H1 (cell line): ENCODE results near the gene ZFAND2B. TPM values are rescaled to one million over a fixed set of nuclear protein-coding genes. Genes with fewer than 3 reads are reported as not detected.

Experiments
- CTCF ChIA-PET: fragments of 300-600 bp; sonication (Branson Sonifier 250); formaldehyde crosslinking; loops from one replicate; lab custom pipeline; 2021; ENCODE audit not compliant: partially characterized antibody; lab: Charles Lee
- POLR2A ChIA-PET: fragments of 300-600 bp; sonication (Branson Sonifier 250); formaldehyde crosslinking; loops from one replicate; lab custom pipeline; 2021; ENCODE audit warnings: inconsistent platforms; ENCODE audit not compliant: partially characterized antibody; lab: Charles Lee
- DNase-seq, 2 experiments: peaks; one replicate each; pipeline versions ENCODE4 v3.0.0 to v3.0.0-alpha.2; 2010 to 2022; ENCODE audit warnings: low spot score in 2 of 2, low read depth in 1 of 2, mixed read lengths in 1 of 2
- FAIRE-seq: peaks from 2 replicates; lab custom pipeline; 2011; peaks lifted over from hg19 to GRCh38; lab: Jason Lieb, UNC
- H2AFZ ChIP-seq: 2 replicates; pipeline ENCODE4 v1.8.1; 2012; ENCODE audit warnings: low read length, inconsistent platforms
- H2AK5ac ChIP-seq: 2 replicates; pipeline ENCODE4 v1.6.1; 2013; ENCODE audit warnings: low read depth, low read length
- H2BK120ac ChIP-seq: replicated peaks from 2 replicates; pipeline ENCODE3; 2013; ENCODE audit warnings: low read depth, low read length, inconsistent platforms
- H2BK12ac ChIP-seq: 2 replicates; pipeline ENCODE4 v1.6.1; 2013; ENCODE audit warnings: low read depth, low read length
- H2BK15ac ChIP-seq: 2 replicates; pipeline ENCODE4 v1.6.1; 2013; ENCODE audit warnings: low read length
- H2BK20ac ChIP-seq: 2 replicates; pipeline ENCODE4 v1.6.1; 2013; ENCODE audit warnings: low read length
- H2BK5ac ChIP-seq: 2 replicates; pipeline ENCODE4 v1.6.1; 2013; ENCODE audit warnings: low read depth, low read length
- H3K14ac ChIP-seq: 2 replicates; pipeline ENCODE4 v1.6.1; 2013; ENCODE audit warnings: inconsistent platforms; ENCODE audit not compliant: insufficient read length
- H3K18ac ChIP-seq: 2 replicates; pipeline ENCODE4 v1.6.1; 2013; ENCODE audit warnings: low read length; ENCODE audit errors: extremely low read depth
- H3K23ac ChIP-seq: 2 replicates; pipeline ENCODE4 v1.6.1; 2013; ENCODE audit warnings: inconsistent platforms; ENCODE audit not compliant: insufficient read length
- H3K23me2 ChIP-seq: 2 replicates; pipeline ENCODE4 v1.6.1; 2013; ENCODE audit warnings: low read depth, low read length
- H3K27ac ChIP-seq: 2 replicates; pipeline ENCODE4 v1.6.1; 2011; ENCODE audit warnings: low read depth, low read length, inconsistent platforms
- H3K27me3 ChIP-seq, 4 experiments: replicated peaks in 1 of 4; 1 replicate in 1 of 4; 2 replicates in 3 of 4; pipeline versions ENCODE4 v1.6.1 to v1.8.1; 2011 to 2013; ENCODE audit warnings: low read length in 3 of 4, mild to moderate bottlenecking in 3 of 4, inconsistent platforms in 2 of 4, mixed read lengths in 2 of 4, moderate library complexity in 1 of 4; ENCODE audit not compliant: control insufficient read depth in 3 of 4, insufficient read depth in 3 of 4; ENCODE audit errors: extremely low read depth in 1 of 4
- H3K36me3 ChIP-seq, 4 experiments: 2 replicates each; pipeline versions ENCODE4 v1.6.1 to v1.8.1; 2011 to 2013; ENCODE audit warnings: mild to moderate bottlenecking in 4 of 4, low read length in 3 of 4, moderate library complexity in 2 of 4, control low read depth in 1 of 4, inconsistent platforms in 1 of 4; ENCODE audit not compliant: insufficient read depth in 4 of 4, control insufficient read depth in 2 of 4
- H3K4ac ChIP-seq: replicated peaks from 2 replicates; pipeline ENCODE3; 2013; ENCODE audit warnings: low read length, low read depth, mixed read lengths, inconsistent platforms; ENCODE audit not compliant: insufficient read length
- H3K4me1 ChIP-seq, 4 experiments: replicated peaks in 1 of 4; 1 replicate in 1 of 4; 2 replicates in 3 of 4; pipeline versions ENCODE4 v1.6.1 to v1.8.1; 2011 to 2013; ENCODE audit warnings: low read length in 3 of 4, inconsistent platforms in 2 of 4, mixed read lengths in 1 of 4; ENCODE audit not compliant: insufficient read depth in 4 of 4, control insufficient read depth in 3 of 4
- H3K4me2 ChIP-seq, 2 experiments: 2 replicates each; pipeline versions ENCODE4 v1.6.1 to v1.8.1; 2011 to 2013; ENCODE audit warnings: low read depth in 2 of 2, low read length in 2 of 2, control low read depth in 1 of 2, inconsistent platforms in 1 of 2, mild to moderate bottlenecking in 1 of 2; ENCODE audit not compliant: insufficient read depth in 1 of 2
- H3K4me3 ChIP-seq, 4 experiments: fragments of 200-600, 300-600 bp in 1 of 4; sonication (generic), shearing (Covaris generic), sonication (Bioruptor Twin) in 1 of 4; 2 replicates each; pipeline versions ENCODE4 v1.5.1 to v1.8.1; 2011 to 2016; ENCODE audit warnings: low read length in 4 of 4, low read depth in 3 of 4, control low read depth in 2 of 4, inconsistent platforms in 2 of 4, mild to moderate bottlenecking in 2 of 4, mixed read lengths in 1 of 4, moderate library complexity in 1 of 4; ENCODE audit not compliant: insufficient read depth in 2 of 4; ENCODE audit errors: extremely low read depth in 1 of 4
- H3K56ac ChIP-seq: replicated peaks from 2 replicates; pipeline ENCODE3; 2013; ENCODE audit warnings: low read depth, mild to moderate bottlenecking, mixed read lengths, low read length, inconsistent platforms; ENCODE audit not compliant: insufficient read length
- H3K79me1 ChIP-seq: 2 replicates; pipeline ENCODE4 v1.6.1; 2013; ENCODE audit warnings: low read depth, low read length, control low read depth
- H3K79me2 ChIP-seq, 2 experiments: 2 replicates each; pipeline versions ENCODE4 v1.6.1 to v1.8.1; 2012 to 2013; ENCODE audit warnings: low read length in 2 of 2, mild to moderate bottlenecking in 2 of 2, inconsistent platforms in 1 of 2; ENCODE audit not compliant: insufficient read depth in 2 of 2, control insufficient read depth in 1 of 2
- H3K9ac ChIP-seq, 4 experiments: replicated peaks in 1 of 4; 1 replicate in 1 of 4; 2 replicates in 3 of 4; pipeline versions ENCODE4 v1.6.1 to v1.8.1; 2011 to 2013; ENCODE audit warnings: low read depth in 3 of 4, low read length in 3 of 4, control low read depth in 2 of 4, mild to moderate bottlenecking in 2 of 4, moderate library complexity in 2 of 4, inconsistent platforms in 1 of 4; ENCODE audit errors: extremely low read depth in 1 of 4
- H3K9me3 ChIP-seq, 2 experiments: 2 replicates each; pipeline versions ENCODE4 v1.6.1 to v1.8.1; 2012 to 2013; ENCODE audit warnings: mild to moderate bottlenecking in 2 of 2, moderate library complexity in 2 of 2, control low read depth in 1 of 2, inconsistent platforms in 1 of 2, low read depth in 1 of 2, low read length in 1 of 2, mixed read lengths in 1 of 2; ENCODE audit not compliant: insufficient read depth in 2 of 2
- H4K20me1 ChIP-seq, 2 experiments: replicated peaks in 1 of 2; 2 replicates each; pipeline versions ENCODE3 to v1.8.1; 2011 to 2013; ENCODE audit warnings: inconsistent platforms in 2 of 2, low read length in 2 of 2, mild to moderate bottlenecking in 1 of 2; ENCODE audit not compliant: insufficient read depth in 2 of 2, control insufficient read depth in 1 of 2
- H4K5ac ChIP-seq: 2 replicates; pipeline ENCODE4 v1.6.1; 2013; ENCODE audit warnings: low read length, low read depth, mixed read lengths, inconsistent platforms; ENCODE audit not compliant: insufficient read length
- H4K8ac ChIP-seq: 2 replicates; pipeline ENCODE4 v1.8.0; 2013; ENCODE audit warnings: mild to moderate bottlenecking, moderate library complexity, low read length, inconsistent platforms; ENCODE audit not compliant: insufficient read depth; ENCODE audit errors: extremely low read depth
- H4K91ac ChIP-seq: replicated peaks from 2 replicates; pipeline ENCODE3; 2013; ENCODE audit warnings: low read length, mixed read lengths, inconsistent platforms; ENCODE audit not compliant: insufficient read length
- ASH2L ChIP-seq: fragments of 200-600, 300-600 bp; sonication (generic); IDR thresholded peaks from one replicate; pipeline ENCODE4 v1.7.1; 2017; ENCODE audit warnings: low read length
- CHD2 ChIP-seq: IDR thresholded peaks from 2 replicates; pipeline ENCODE4 v1.6.1; 2012; ENCODE audit warnings: low read length, improper control_type of control experiment
- CTBP2 ChIP-seq: IDR thresholded peaks from 2 replicates; pipeline ENCODE4 v1.7.0; 2011; ENCODE audit warnings: borderline replicate concordance, mild to moderate bottlenecking, moderate library complexity, mixed read lengths, low read length; ENCODE audit not compliant: insufficient read depth, insufficient read length
- KDM4A ChIP-seq: IDR thresholded peaks from one replicate; pipeline ENCODE4 v1.7.1; 2012; ENCODE audit warnings: low read depth, mild to moderate bottlenecking, moderate library complexity, low read length, inconsistent platforms; ENCODE audit not compliant: severe bottlenecking
- POLR2A ChIP-seq, 2 experiments: IDR thresholded peaks; 1 replicate in 1 of 2; 2 replicates in 1 of 2; pipeline ENCODE4 v1.6.1; 2011; ENCODE audit warnings: low read depth in 2 of 2, low read length in 2 of 2, mild to moderate bottlenecking in 2 of 2; ENCODE audit errors: control extremely low read depth in 1 of 2
- TBP ChIP-seq: IDR thresholded peaks from 2 replicates; pipeline ENCODE4 v1.6.1; 2011; ENCODE audit warnings: low read depth, low read length, improper control_type of control experiment
- ZNF274 ChIP-seq: IDR thresholded peaks from 2 replicates; pipeline ENCODE4 v1.7.0; 2012; ENCODE audit warnings: low read length, borderline replicate concordance; ENCODE audit errors: extremely low read depth
- WGBS, 2 experiments: shearing (Covaris generic) in 1 of 2; methylation state at CpG; one replicate each; pipeline versions ENCODE4 v1.1.6 to v1.1.7; 2013 to 2015; ENCODE audit warnings: low lambda C conversion rate in 2 of 2, mixed read lengths in 2 of 2, inconsistent platforms in 1 of 2, low coverage in 1 of 2, missing lambda C conversion rate in 1 of 2; ENCODE audit not compliant: insufficient replicate concordance in 2 of 2, insufficient coverage in 1 of 2, insufficient read length in 1 of 2; ENCODE audit errors: extremely low coverage in 1 of 2, missing lambda C conversion rate in 1 of 2; 5-methylcytosine and 5-hydroxymethylcytosine counted together
- polyA plus RNA-seq, 7 experiments: library from polyadenylated mRNA; depleted of rRNA in 3 of 7; stranded (reverse) in 5 of 7; unstranded in 2 of 7; fragments of >200 nt in 5 of 7; fragments of 200-250 nt in 2 of 7; gene quantifications; 1 replicate in 5 of 7; 2 replicates in 1 of 7; 4 replicates in 1 of 7; pipeline versions ENCODE4 v1.2.1 to v1.2.3, GENCODE V29; 2011 to 2013; ENCODE audit warnings: missing spikeins in 2 of 7, mixed read lengths in 2 of 7
- total RNA-seq: library from RNA; stranded (reverse); fragmentation: NEBNext Ultra II Directional; extraction: Animal tissue kit (Norgen Biotek cat#: 25700); gene quantifications from 2 replicates; pipeline ENCODE4 v1.2.1, GENCODE V29; 2021
- TF ChIP-seq, protein P1 (sequence below): IDR thresholded peaks from 2 replicates; pipeline ENCODE4 v1.6.1; 2012; ENCODE audit warnings: low read length, inconsistent platforms

The ZFAND2B gene
- total and polyA plus RNA-seq, 2 of the 8 experiments (the other 6 are each of a cell fraction or from before 2014, with no cell fraction given), result 16.0 to 17.9 TPM

DNA sequence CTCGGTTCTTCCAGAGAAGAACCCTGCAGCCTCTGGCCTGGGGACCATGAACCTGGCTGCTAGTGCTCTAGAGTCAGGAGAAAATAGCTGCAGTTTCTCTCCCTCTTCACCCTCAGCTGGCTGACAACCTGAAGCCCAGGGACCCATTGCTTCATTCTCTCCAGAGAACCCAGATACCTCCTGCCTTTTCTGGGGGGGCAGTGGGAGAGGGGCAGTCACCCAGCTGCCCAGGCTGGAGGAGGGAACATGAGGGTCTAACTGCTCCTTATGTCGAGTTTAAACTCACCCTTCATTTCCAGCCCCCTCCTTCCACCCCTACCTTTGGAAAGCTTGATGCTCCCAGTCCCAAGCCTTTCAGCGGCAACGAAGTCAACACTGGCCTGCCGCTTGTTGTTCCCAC is 7.6 kb upstream of the ZFAND2B start:
- H2AFZ ChIP-seq, result peak overlapping the region; percentile 5; the same call in 1 of the 2 replicates
- H3K9me3 ChIP-seq, result no peaks in the 10 kb centered on the region; a peak in 1 of 4 replicates
- no peak overlapping the region for H3K14ac ChIP-seq
- H3K4me1 ChIP-seq, result no peaks in the 10 kb centered on the region
- no peak overlapping the region for H2BK5ac ChIP-seq
- H3K79me2 ChIP-seq, result no peaks in the 10 kb centered on the region
- no peak overlapping the region for H3K56ac ChIP-seq
- H4K5ac ChIP-seq, result no peak overlapping the region
- H3K18ac ChIP-seq, result no peak overlapping the region
- no peak overlapping the region for H3K27ac ChIP-seq
- H4K8ac ChIP-seq, result no peak overlapping the region
- CTCF ChIA-PET, result interaction anchor here (0.6 to 3.5 kb wide), 4 partner anchors 19 to 173 kb away, joined by 3 to 9 read pairs (median 6); no protein-coding TSS in a partner anchor
- no peaks in the 10 kb centered on the region for H4K20me1 ChIP-seq
- H3K23me2 ChIP-seq, result no peaks in the 10 kb centered on the region
- H3K4ac ChIP-seq, result no peak overlapping the region
- H2AK5ac ChIP-seq, result no peak overlapping the region
- no peak overlapping the region; a peak in 1 of 7 replicates for H3K9ac ChIP-seq
- WGBS, 2 experiments, result 85% methylated on average over 5 of the region's 5 CpGs; no CpG with 5 or more reads in 1 of the 2 experiments
- H3K4me2 ChIP-seq, result no peak overlapping the region
- no peaks in the 10 kb centered on the region for H3K27me3 ChIP-seq
- TF ChIP-seq KDM4A (no peak), ZNF274 (no peak), CHD2 (no peak), ASH2L (no peak), POLR2A (IDR thresholded peaks at IDR 0.05; ENCODE audit: control extremely low read depth in 1 of 2, low read depth in 2 of 2, low read length in 2 of 2) (no peak), CTBP2 (no peak), TBP (no peak)
- TF ChIP-seq, protein P1, sequence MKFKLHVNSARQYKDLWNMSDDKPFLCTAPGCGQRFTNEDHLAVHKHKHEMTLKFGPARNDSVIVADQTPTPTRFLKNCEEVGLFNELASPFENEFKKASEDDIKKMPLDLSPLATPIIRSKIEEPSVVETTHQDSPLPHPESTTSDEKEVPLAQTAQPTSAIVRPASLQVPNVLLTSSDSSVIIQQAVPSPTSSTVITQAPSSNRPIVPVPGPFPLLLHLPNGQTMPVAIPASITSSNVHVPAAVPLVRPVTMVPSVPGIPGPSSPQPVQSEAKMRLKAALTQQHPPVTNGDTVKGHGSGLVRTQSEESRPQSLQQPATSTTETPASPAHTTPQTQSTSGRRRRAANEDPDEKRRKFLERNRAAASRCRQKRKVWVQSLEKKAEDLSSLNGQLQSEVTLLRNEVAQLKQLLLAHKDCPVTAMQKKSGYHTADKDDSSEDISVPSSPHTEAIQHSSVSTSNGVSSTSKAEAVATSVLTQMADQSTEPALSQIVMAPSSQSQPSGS, result no peak
- no peak overlapping the region for H2BK12ac ChIP-seq
- POLR2A ChIA-PET, result interaction anchor here (1.2 to 1.3 kb wide), 2 partner anchors 18 to 31 kb away, joined by 3 to 4 read pairs; partner anchors contain the start of genes ANKZF1 and ATG9A
- H2BK20ac ChIP-seq, result no peak overlapping the region
- no peak overlapping the region; the same call in 1 of the 2 replicates for H2BK15ac ChIP-seq
- H2BK120ac ChIP-seq, result no peak overlapping the region
- DNase-seq (no peak), FAIRE-seq (no peak)
- H3K36me3 ChIP-seq, result no peaks in the 10 kb centered on the region
- H3K23ac ChIP-seq, result no peak overlapping the region
- no peaks in the 10 kb centered on the region for H3K79me1 ChIP-seq
- no peak overlapping the region for H4K91ac ChIP-seq
- no peak overlapping the region for H3K4me3 ChIP-seq
